SJSA1 (cell line): ENCODE results near the gene EEA1. TPM values are rescaled to one million over a fixed set of nuclear protein-coding genes. Genes with fewer than 3 reads are reported as not detected.
A peak's percentile ranks its signal among the peaks of the same experiment; 100 is the strongest.

Experiments used
- DNase-seq, 2 experiments: peaks; one replicate each; pipeline ENCODE4 v3.0.0-alpha.2; 2015 to 2020; ENCODE audit warnings: low spot score in 2 of 2, low read depth in 1 of 2
- H3K27ac ChIP-seq: fragments of 250-450 bp; sonication (Bioruptor Pico); 2 replicates; pipeline ENCODE4 v1.5.1; 2020; ENCODE audit warnings: mild to moderate bottlenecking, moderate library complexity
- H3K27me3 ChIP-seq: fragments of 250-450 bp; sonication (Bioruptor Pico); replicated peaks from 2 replicates; pipeline ENCODE4 v1.5.1; 2020; ENCODE audit warnings: mild to moderate bottlenecking, moderate library complexity
- H3K36me3 ChIP-seq: fragments of 250-450 bp; sonication (Bioruptor Pico); 2 replicates; pipeline ENCODE4 v1.5.1; 2020; ENCODE audit warnings: mild to moderate bottlenecking
- H3K4me1 ChIP-seq: fragments of 250-450 bp; sonication (Bioruptor Pico); replicated peaks from 2 replicates; pipeline ENCODE4 v1.6.1; 2021; ENCODE audit warnings: mild to moderate bottlenecking
- H3K4me3 ChIP-seq: fragments of 250-450 bp; sonication (Bioruptor Pico); 2 replicates; pipeline ENCODE4 v1.5.1; 2020; ENCODE audit warnings: mild to moderate bottlenecking
- H3K9me3 ChIP-seq: fragments of 250-450 bp; sonication (Bioruptor Pico); replicated peaks from 2 replicates; pipeline ENCODE4 v1.5.1; 2020; ENCODE audit warnings: mild to moderate bottlenecking
- total RNA-seq: library from RNA; depleted of rRNA; stranded (reverse); fragments of >200 nt; shearing (Covaris generic); gene quantifications from 2 replicates; pipeline ENCODE4 v1.2.3, GENCODE V29; 2014

The EEA1 gene
- total RNA-seq, 1 experiment from 2014 or later, result 19.0 TPM

GRCh38 chr12:92927436-92928281 lies 1.4 kb downstream of the EEA1 start:
- Histone ChIP-seq H3K9me3 (no peaks in the 10 kb centered on the region), H3K4me3 (peak overlapping the region; percentile 56), H3K36me3 (no peaks in the 10 kb centered on the region), H3K4me1 (peaks cover 25% of the 10 kb centered on the region), H3K27ac (peak overlapping the region; percentile 97), H3K27me3 (no peaks in the 10 kb centered on the region)
- peak in 1 of 2 experiments; percentile 75 for DNase-seq

- peaks cover 3% of the 10 kb centered on the region; the same call in 1 of the 2 replicates for H3K36me3 ChIP-seq
- no peaks in the 10 kb centered on the region for H3K27me3 ChIP-seq
- peak overlapping the region; percentile 97 for H3K27ac ChIP-seq
- peak overlapping the region; percentile 56 for H3K4me3 ChIP-seq
- peaks cover 25% of the 10 kb centered on the region for H3K4me1 ChIP-seq
- H3K9me3 ChIP-seq, result no peaks in the 10 kb centered on the region
- peak in 1 of 2 experiments; percentile 44 for DNase-seq
Measured at GRCh38 chr12:92927055-92927435, 2.0 kb downstream of the EEA1 start.

GRCh38 chr12:92926549-92926948 lies 2.5 kb downstream of the EEA1 start:
- Histone ChIP-seq H3K4me1 (peaks cover 25% of the 10 kb centered on the region), H3K27ac (0 out of 2 replicates have a peak overlapping the region, but pooled peaks have one; percentile 97), H3K27me3 (no peaks in the 10 kb centered on the region), H3K36me3 (peaks cover 3% of the 10 kb centered on the region; the same call in 1 of the 2 replicates), H3K9me3 (no peaks in the 10 kb centered on the region), H3K4me3 (no peak overlapping the region)
- DNase-seq, result no peak

- H3K27me3 ChIP-seq, result no peaks in the 10 kb centered on the region
- no peak overlapping the region for H3K27ac ChIP-seq
- no peak overlapping the region for H3K4me3 ChIP-seq
- H3K36me3 ChIP-seq, result peaks cover 3% of the 10 kb centered on the region; the same call in 1 of the 2 replicates
- H3K9me3 ChIP-seq, result no peaks in the 10 kb centered on the region
- no peak for DNase-seq
- H3K4me1 ChIP-seq, result peaks cover 6% of the 10 kb centered on the region
Measured at GRCh38 chr12:92921877-92922276, 7.2 kb downstream of the EEA1 start.

GRCh38 chr12:92915365-92915764 lies 13.7 kb downstream of the EEA1 start:
- Histone ChIP-seq H3K27ac (no peak overlapping the region), H3K36me3 (0 out of 2 replicates have a peak, but pooled peaks cover 3% of the 10 kb centered on the region), H3K9me3 (no peaks in the 10 kb centered on the region), H3K4me3 (no peak overlapping the region), H3K27me3 (no peaks in the 10 kb centered on the region), H3K4me1 (no peaks in the 10 kb centered on the region; the same call in 1 of the 2 replicates)
- no peak for DNase-seq

- no peak overlapping the region for H3K4me3 ChIP-seq
- H3K4me1 ChIP-seq, result no peaks in the 10 kb centered on the region; the same call in 1 of the 2 replicates
- no peaks in the 10 kb centered on the region for H3K9me3 ChIP-seq
- no peak for DNase-seq
- H3K27ac ChIP-seq, result no peak overlapping the region
- no peaks in the 10 kb centered on the region for H3K27me3 ChIP-seq
- 0 out of 2 replicates have a peak, but pooled peaks cover 3% of the 10 kb centered on the region for H3K36me3 ChIP-seq
Measured at GRCh38 chr12:92914170-92914569, 14.9 kb downstream of the EEA1 start.

GRCh38 chr12:92912672-92913071 lies 16.4 kb downstream of the EEA1 start:
- 0 out of 2 replicates have a peak, but pooled peaks cover 3% of the 10 kb centered on the region for H3K36me3 ChIP-seq
- DNase-seq, result no peak
- H3K27ac ChIP-seq, result no peak overlapping the region
- H3K4me3 ChIP-seq, result no peak overlapping the region
- no peaks in the 10 kb centered on the region for H3K9me3 ChIP-seq
- no peaks in the 10 kb centered on the region for H3K27me3 ChIP-seq
- no peaks in the 10 kb centered on the region; the same call in 1 of the 2 replicates for H3K4me1 ChIP-seq

GRCh38 chr12:92912052-92912451 lies 17.0 kb downstream of the EEA1 start:
- Histone ChIP-seq H3K36me3 (0 out of 2 replicates have a peak, but pooled peaks cover 3% of the 10 kb centered on the region), H3K4me1 (no peaks in the 10 kb centered on the region; the same call in 1 of the 2 replicates), H3K27me3 (no peaks in the 10 kb centered on the region), H3K4me3 (no peak overlapping the region), H3K9me3 (no peaks in the 10 kb centered on the region), H3K27ac (no peak overlapping the region)
- no peak for DNase-seq

GRCh38 chr12:92911339-92911738 lies 17.8 kb downstream of the EEA1 start:
- no peaks in the 10 kb centered on the region for H3K27me3 ChIP-seq
- no peak overlapping the region for H3K27ac ChIP-seq
- no peaks in the 10 kb centered on the region for H3K9me3 ChIP-seq
- H3K4me3 ChIP-seq, result no peak overlapping the region
- no peaks in the 10 kb centered on the region; the same call in 1 of the 2 replicates for H3K4me1 ChIP-seq
- 0 out of 2 replicates have a peak, but pooled peaks cover 3% of the 10 kb centered on the region for H3K36me3 ChIP-seq
- no peak for DNase-seq

GRCh38 chr12:92908108-92908507 lies 21.0 kb downstream of the EEA1 start:
- no peak for DNase-seq
- H3K27ac ChIP-seq, result no peak overlapping the region
- H3K36me3 ChIP-seq, result 0 out of 2 replicates have a peak, but pooled peaks cover 3% of the 10 kb centered on the region
- no peak overlapping the region for H3K4me3 ChIP-seq
- H3K27me3 ChIP-seq, result no peaks in the 10 kb centered on the region
- no peaks in the 10 kb centered on the region; the same call in 1 of the 2 replicates for H3K4me1 ChIP-seq
- no peaks in the 10 kb centered on the region for H3K9me3 ChIP-seq

GRCh38 chr12:92905811-92906554 lies 23.1 kb downstream of the EEA1 start:
- Histone ChIP-seq H3K9me3 (no peaks in the 10 kb centered on the region), H3K4me1 (no peaks in the 10 kb centered on the region; the same call in 1 of the 2 replicates), H3K36me3 (no peaks in the 10 kb centered on the region), H3K27me3 (no peaks in the 10 kb centered on the region), H3K4me3 (no peak overlapping the region), H3K27ac (no peak overlapping the region)
- DNase-seq, result no peak

- Histone ChIP-seq H3K27me3 (no peaks in the 10 kb centered on the region), H3K4me3 (no peak overlapping the region), H3K27ac (no peak overlapping the region), H3K4me1 (no peaks in the 10 kb centered on the region), H3K9me3 (no peaks in the 10 kb centered on the region), H3K36me3 (no peaks in the 10 kb centered on the region)
- DNase-seq, result no peak
Measured at GRCh38 chr12:92905258-92905810, 23.8 kb downstream of the EEA1 start.

GRCh38 chr12:92900941-92901340 lies 28.2 kb downstream of the EEA1 start:
- no peaks in the 10 kb centered on the region for H3K9me3 ChIP-seq
- DNase-seq, result no peak
- H3K4me1 ChIP-seq, result peaks cover 16% of the 10 kb centered on the region
- no peaks in the 10 kb centered on the region for H3K27me3 ChIP-seq
- no peak overlapping the region for H3K4me3 ChIP-seq
- H3K36me3 ChIP-seq, result peaks cover 8% of the 10 kb centered on the region; the same call in 1 of the 2 replicates
- no peak overlapping the region for H3K27ac ChIP-seq
